ENCODE data around the gene MCC.

GRCh38 chr5:113389116-113389515 lies 99.1 kb downstream of the MCC start:
- TF ChIP-seq GATA2 (IDR thresholded peaks at IDR 0.05; ENCODE audit: low read depth, low read length) (no peak), GATA3 (IDR thresholded peaks at IDR 0.05; ENCODE audit: low read depth, low read length) (no peak)
